GM23338 (cell line): ENCODE results near the gene UBE2QL1. TPM values are rescaled to one million over a fixed set of nuclear protein-coding genes. Genes with fewer than 3 reads are reported as not detected.

ENCODE experiments used
- ATAC-seq: fragments of 200-7000 bp; cut with Tn5 transposase; 3 replicates; pipeline ENCODE4 v1.9.1; 2020
- DNase-seq: peaks from one replicate; pipeline ENCODE4 v3.0.0-alpha.2; 2015; ENCODE audit warnings: low spot score
- H2AFZ ChIP-seq: fragments of 200-600 bp; sonication (generic); 2 replicates; pipeline ENCODE4 v1.8.0; 2016; ENCODE audit warnings: antibody characterized with exemption, mild to moderate bottlenecking, moderate library complexity
- H3F3A ChIP-seq: fragments of 200-600 bp; sonication (generic); replicated peaks from 2 replicates; pipeline ENCODE4 v1.8.0; 2017; ENCODE audit warnings: antibody characterized with exemption, mixed run types, low read depth
- H3K27ac ChIP-seq: fragments of 200-600 bp; sonication (generic); 2 replicates; pipeline ENCODE4 v1.6.1; 2016; ENCODE audit warnings: low read depth
- H3K27me3 ChIP-seq: fragments of 200-600 bp; sonication (generic); 2 replicates; pipeline ENCODE4 v1.8.0; 2016; ENCODE audit warnings: mild to moderate bottlenecking, mixed run types, moderate library complexity; ENCODE audit not compliant: insufficient read depth
- H3K36me3 ChIP-seq: fragments of 200-600 bp; sonication (generic); 2 replicates; pipeline ENCODE4 v1.8.0; 2016; ENCODE audit warnings: mild to moderate bottlenecking; ENCODE audit not compliant: insufficient read depth
- H3K4me1 ChIP-seq: fragments of 200-600 bp; sonication (generic); 2 replicates; pipeline ENCODE4 v1.8.0; 2016; ENCODE audit warnings: mild to moderate bottlenecking, moderate library complexity; ENCODE audit not compliant: insufficient read depth
- H3K4me2 ChIP-seq: fragments of 200-600 bp; sonication (generic); 2 replicates; pipeline ENCODE4 v1.7.1; 2017; ENCODE audit warnings: mixed run types
- H3K4me3 ChIP-seq: fragments of 200-600 bp; sonication (generic); 2 replicates; pipeline ENCODE4 v1.6.1; 2016; ENCODE audit warnings: mixed run types
- H3K79me2 ChIP-seq: fragments of 200-600 bp; sonication (generic); replicated peaks from 2 replicates; pipeline ENCODE4 v1.8.0; 2017; ENCODE audit warnings: mild to moderate bottlenecking; ENCODE audit not compliant: insufficient read depth
- H3K9me2 ChIP-seq: fragments of 200-600 bp; sonication (generic); 2 replicates; pipeline ENCODE4 v1.8.0; 2017; ENCODE audit not compliant: insufficient read depth
- H4K20me1 ChIP-seq: fragments of 200-600 bp; sonication (generic); replicated peaks from 2 replicates; pipeline ENCODE4 v1.8.0; 2017; ENCODE audit warnings: mild to moderate bottlenecking; ENCODE audit not compliant: insufficient read depth
- H3K27ac Mint-ChIP-seq: 2 replicates; pipeline ENCODE4 v1.8.0; 2020; ENCODE audit warnings: inconsistent platforms, mild to moderate bottlenecking, moderate library complexity, mixed read lengths
- H3K27me3 Mint-ChIP-seq: 3 replicates; pipeline ENCODE4 v1.8.0; 2022; ENCODE audit warnings: low read depth, mild to moderate bottlenecking, moderate library complexity, mixed read lengths, inconsistent platforms; ENCODE audit not compliant: insufficient read depth, poor library complexity
- H3K36me3 Mint-ChIP-seq: 3 replicates; pipeline ENCODE4 v1.8.0; 2021; ENCODE audit warnings: low read depth, mild to moderate bottlenecking, inconsistent platforms, moderate library complexity, mixed read lengths
- H3K4me1 Mint-ChIP-seq: 3 replicates; pipeline ENCODE4 v1.8.0; 2020; ENCODE audit warnings: mild to moderate bottlenecking, inconsistent platforms, mixed read lengths
- H3K4me3 Mint-ChIP-seq: 3 replicates; pipeline ENCODE4 v1.8.0; 2021; ENCODE audit warnings: moderate library complexity, mild to moderate bottlenecking, inconsistent platforms, mixed read lengths
- H3K9me3 Mint-ChIP-seq: 3 replicates; pipeline ENCODE4 v1.8.0; 2020; ENCODE audit warnings: moderate library complexity, mild to moderate bottlenecking, inconsistent platforms, mixed read lengths
- CREB1 ChIP-seq: fragments of 250-450 bp; sonication (Bioruptor Pico); IDR thresholded peaks from 2 replicates; pipeline ENCODE4 v1.5.0; 2020; ENCODE audit warnings: low read depth, mild to moderate bottlenecking, moderate library complexity
- CTCF ChIP-seq, 2 experiments: fragments of 200-600 bp in 1 of 2; sonication (generic) in 1 of 2; conservative IDR thresholded peaks; 2 replicates each; pipeline versions ENCODE4 v1.5.1 to v1.6.1; 2016 to 2017; ENCODE audit warnings: antibody characterized with exemption in 2 of 2, low read depth in 2 of 2, mild to moderate bottlenecking in 2 of 2, moderate library complexity in 1 of 2
- EZH2 ChIP-seq: fragments of 200-600 bp; sonication (generic); IDR thresholded peaks from one replicate; pipeline ENCODE4 v1.8.0; 2017; ENCODE audit warnings: antibody characterized with exemption, mild to moderate bottlenecking, low read depth; ENCODE audit not compliant: unreplicated experiment
- EZH2phosphoT487 ChIP-seq: fragments of 200-600 bp; sonication (generic); IDR thresholded peaks from one replicate; pipeline ENCODE4 v1.8.1; 2018; ENCODE audit warnings: antibody characterized with exemption; ENCODE audit not compliant: unreplicated experiment
- JUNB ChIP-seq: IDR thresholded peaks from one replicate; pipeline ENCODE4 v1.6.1; 2016; ENCODE audit warnings: antibody characterized with exemption; ENCODE audit not compliant: unreplicated experiment
- NANOG ChIP-seq: IDR thresholded peaks from 2 replicates; pipeline ENCODE4 v1.6.1; 2016; ENCODE audit warnings: antibody characterized with exemption, borderline replicate concordance
- POLR2AphosphoS5 ChIP-seq: IDR thresholded peaks from 2 replicates; pipeline ENCODE4 v1.6.1; 2016; ENCODE audit warnings: antibody characterized with exemption, low read depth
- REST ChIP-seq: IDR thresholded peaks from one replicate; pipeline ENCODE4 v1.6.1; 2018; ENCODE audit warnings: antibody characterized with exemption; ENCODE audit not compliant: unreplicated experiment
- STAT1 ChIP-seq: IDR thresholded peaks from one replicate; pipeline ENCODE4 v1.6.1; 2016; ENCODE audit warnings: antibody characterized with exemption; ENCODE audit not compliant: unreplicated experiment
- ZNF114 ChIP-seq: fragments of 250-450 bp; sonication (Bioruptor Pico); IDR thresholded peaks from 2 replicates; pipeline ENCODE4 v1.5.0; 2020; ENCODE audit warnings: mild to moderate bottlenecking, moderate library complexity
- ZNF331 ChIP-seq: fragments of 250-450 bp; sonication (Bioruptor Pico); IDR thresholded peaks from 2 replicates; pipeline ENCODE4 v1.5.0; 2020; ENCODE audit warnings: low read depth, mild to moderate bottlenecking, moderate library complexity
- ZNF462 ChIP-seq: fragments of 250-450 bp; sonication (Bioruptor Pico); IDR thresholded peaks from 2 replicates; pipeline ENCODE4 v1.5.0; 2020; ENCODE audit warnings: mild to moderate bottlenecking, moderate library complexity
- polyA plus RNA-seq: library from polyadenylated mRNA; unstranded; fragments of >200 nt; fragmentation: Nextera tagmentation; extraction: Ambion mirVana; gene quantifications from 2 replicates; pipeline ENCODE4 v1.2.1, GENCODE V29; 2016
- total RNA-seq: library from RNA; depleted of rRNA; stranded (reverse); fragments of >200 nt; shearing (Covaris generic); gene quantifications from 2 replicates; pipeline ENCODE4 v1.2.3, GENCODE V29; 2014
- TF ChIP-seq, protein P1 (sequence below): IDR thresholded peaks from 2 replicates; pipeline ENCODE4 v1.6.1; 2016; ENCODE audit warnings: antibody characterized with exemption

UBE2QL1 gene
- total and polyA plus RNA-seq, 2 experiments from 2014 or later = 0.40 to 0.83 TPM

DNA sequence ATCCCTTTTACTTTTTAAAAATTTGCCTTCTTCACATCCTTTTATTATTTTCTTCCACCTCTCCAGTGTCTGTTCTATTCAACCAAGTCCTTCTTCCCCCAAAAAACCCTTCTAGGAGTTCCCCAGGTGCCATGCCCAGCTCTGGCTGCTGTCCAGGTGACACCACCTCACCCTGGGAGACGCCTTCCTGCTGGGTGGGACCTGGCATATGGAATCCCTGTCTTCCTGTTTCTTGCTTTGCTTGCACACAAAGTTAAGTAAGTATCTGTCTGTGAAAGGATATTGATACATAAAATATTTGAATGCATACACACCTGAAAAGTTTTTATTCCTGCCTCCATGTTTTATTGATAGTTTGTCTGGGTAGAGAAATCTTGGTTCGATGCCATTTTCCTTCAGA lies 47.2 kb upstream of the UBE2QL1 start:
- H3K9me3 Mint-ChIP-seq = peaks cover 3% of the 10 kb centered on the region; the same call in 1 of the 3 replicates
- peaks cover 5% of the 10 kb centered on the region for H3K27me3 Mint-ChIP-seq
- DNase-seq (no peak), ATAC-seq (no peak)
- Histone ChIP-seq H4K20me1 (no peaks in the 10 kb centered on the region), H2AFZ (no peak overlapping the region), H3K4me1 (no peaks in the 10 kb centered on the region), H3K4me2 (no peak overlapping the region), H3K79me2 (no peaks in the 10 kb centered on the region), H3K36me3 (no peaks in the 10 kb centered on the region), H3K9me2 (no peaks in the 10 kb centered on the region), H3K27ac (no peak overlapping the region), H3K27me3 (no peaks in the 10 kb centered on the region), H3F3A (no peaks in the 10 kb centered on the region), H3K4me3 (no peak overlapping the region)
- TF ChIP-seq, protein P1, sequence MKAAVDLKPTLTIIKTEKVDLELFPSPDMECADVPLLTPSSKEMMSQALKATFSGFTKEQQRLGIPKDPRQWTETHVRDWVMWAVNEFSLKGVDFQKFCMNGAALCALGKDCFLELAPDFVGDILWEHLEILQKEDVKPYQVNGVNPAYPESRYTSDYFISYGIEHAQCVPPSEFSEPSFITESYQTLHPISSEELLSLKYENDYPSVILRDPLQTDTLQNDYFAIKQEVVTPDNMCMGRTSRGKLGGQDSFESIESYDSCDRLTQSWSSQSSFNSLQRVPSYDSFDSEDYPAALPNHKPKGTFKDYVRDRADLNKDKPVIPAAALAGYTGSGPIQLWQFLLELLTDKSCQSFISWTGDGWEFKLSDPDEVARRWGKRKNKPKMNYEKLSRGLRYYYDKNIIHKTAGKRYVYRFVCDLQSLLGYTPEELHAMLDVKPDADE = no peak
- TF ChIP-seq POLR2AphosphoS5 = no peak
- TF ChIP-seq NANOG = no peak
- no peak for TF ChIP-seq ZNF331 (CRISPR knock-in tag)
- TF ChIP-seq EZH2phosphoT487 = no peak
- no peak for TF ChIP-seq REST
- no peak for TF ChIP-seq CTCF (conservative IDR thresholded peaks at IDR 0.05; ENCODE audit: low read depth in 2 of 2)
- no peak for TF ChIP-seq STAT1
- TF ChIP-seq JUNB = no peak
- no peak for TF ChIP-seq CREB1
- TF ChIP-seq ZNF114 (CRISPR knock-in tag) = no peak
- no peak for TF ChIP-seq EZH2
- TF ChIP-seq ZNF462 (CRISPR knock-in tag) = no peak
- H3K4me3 Mint-ChIP-seq = no peak overlapping the region
- H3K36me3 Mint-ChIP-seq = peaks cover under 1% of the 10 kb centered on the region; the same call in 1 of the 3 replicates
- H3K4me1 Mint-ChIP-seq = peaks cover 2% of the 10 kb centered on the region; the same call in 1 of the 3 replicates
- H3K27ac Mint-ChIP-seq = no peak overlapping the region
